Right atrium auricular region (tissue), 2 donors: ENCODE measurements around the gene ACTG1. TPM values are rescaled to one million over a fixed set of nuclear protein-coding genes. Genes with fewer than 3 reads are reported as not detected.

Experiments
- DNase-seq: peaks from one replicate; pipeline ENCODE4 v3.0.0-alpha.2; 2019; ENCODE audit warnings: low spot score
- H3K27ac ChIP-seq, 2 donors: fragments of 200-600 bp; sonication (generic); 1 replicate in 1 of 2; 2 replicates in 1 of 2; pipeline ENCODE4 v1.5.1; 2016 to 2019
- H3K27me3 ChIP-seq, 2 donors: fragments of 200-600 bp; sonication (generic); one replicate each; pipeline versions ENCODE4 v1.5.1 to v1.6.0; 2017 to 2019
- H3K36me3 ChIP-seq: fragments of 200-600 bp; sonication (generic); one replicate; pipeline ENCODE4 v1.5.1; 2016
- H3K4me1 ChIP-seq, 2 donors: fragments of 200-600 bp; sonication (generic); one replicate each; pipeline versions ENCODE4 v1.5.1 to v1.6.0; 2017 to 2019
- H3K4me3 ChIP-seq, 2 donors: fragments of 200-600 bp; sonication (generic); 1 replicate in 1 of 2; 2 replicates in 1 of 2; pipeline ENCODE4 v1.5.1; 2017 to 2019; ENCODE audit warnings: mild to moderate bottlenecking in 1 of 2, moderate library complexity in 1 of 2
- H3K9me3 ChIP-seq, 2 donors: fragments of 200-600 bp; sonication (generic); one replicate each; pipeline ENCODE4 v1.5.1; 2019
- total RNA-seq, 2 donors: library from RNA; depleted of rRNA; stranded (reverse); fragments of >200 nt; gene quantifications; one replicate each; pipeline ENCODE4 v1.1.0, GENCODE V29; 2016
- TF ChIP-seq, protein P1 (sequence below), 2 donors: fragments of 200-600 bp; sonication (generic); IDR thresholded peaks; one replicate each; pipeline ENCODE4 v1.5.1; 2019; ENCODE audit warnings: antibody characterized with exemption in 2 of 2

ACTG1 gene
- total RNA-seq, 2 donors from 2014 or later = 1,076 to 1,610 TPM

DNA sequence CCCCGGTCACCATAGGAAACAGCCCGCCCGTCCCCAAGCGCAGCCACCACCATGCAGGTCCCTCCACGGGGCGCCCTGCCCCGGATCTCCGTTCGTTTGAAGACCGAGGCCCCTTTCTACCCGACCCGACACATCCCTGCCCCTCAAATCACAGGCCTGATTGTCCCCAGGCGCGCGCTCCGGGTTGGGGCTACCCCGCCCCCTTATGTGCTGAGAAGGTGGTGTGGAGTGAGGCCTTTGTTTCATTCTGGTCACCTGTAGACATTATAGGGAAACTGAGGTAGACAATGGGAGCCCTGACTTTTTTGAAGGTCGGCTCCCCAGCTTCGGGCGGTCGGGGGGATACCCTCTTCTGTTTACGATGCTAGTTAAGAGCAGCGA lies 763 bp upstream of the ACTG1 start:
- Histone ChIP-seq H3K36me3 (peaks cover 39% of the 10 kb centered on the region), H3K27ac (peak overlapping the region; percentile 98 to 100), H3K4me3 (peak overlapping the region; percentile 67 to 94), H3K4me1 (peaks cover 0 to 64% of the 10 kb centered on the region in 2 donors), H3K27me3 (no peaks in the 10 kb centered on the region), H3K9me3 (no peaks in the 10 kb centered on the region)
- peak; percentile 75 for DNase-seq
- TF ChIP-seq, protein P1, sequence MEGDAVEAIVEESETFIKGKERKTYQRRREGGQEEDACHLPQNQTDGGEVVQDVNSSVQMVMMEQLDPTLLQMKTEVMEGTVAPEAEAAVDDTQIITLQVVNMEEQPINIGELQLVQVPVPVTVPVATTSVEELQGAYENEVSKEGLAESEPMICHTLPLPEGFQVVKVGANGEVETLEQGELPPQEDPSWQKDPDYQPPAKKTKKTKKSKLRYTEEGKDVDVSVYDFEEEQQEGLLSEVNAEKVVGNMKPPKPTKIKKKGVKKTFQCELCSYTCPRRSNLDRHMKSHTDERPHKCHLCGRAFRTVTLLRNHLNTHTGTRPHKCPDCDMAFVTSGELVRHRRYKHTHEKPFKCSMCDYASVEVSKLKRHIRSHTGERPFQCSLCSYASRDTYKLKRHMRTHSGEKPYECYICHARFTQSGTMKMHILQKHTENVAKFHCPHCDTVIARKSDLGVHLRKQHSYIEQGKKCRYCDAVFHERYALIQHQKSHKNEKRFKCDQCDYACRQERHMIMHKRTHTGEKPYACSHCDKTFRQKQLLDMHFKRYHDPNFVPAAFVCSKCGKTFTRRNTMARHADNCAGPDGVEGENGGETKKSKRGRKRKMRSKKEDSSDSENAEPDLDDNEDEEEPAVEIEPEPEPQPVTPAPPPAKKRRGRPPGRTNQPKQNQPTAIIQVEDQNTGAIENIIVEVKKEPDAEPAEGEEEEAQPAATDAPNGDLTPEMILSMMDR (IDR thresholded peaks at IDR 0.05) = no peak

DNA sequence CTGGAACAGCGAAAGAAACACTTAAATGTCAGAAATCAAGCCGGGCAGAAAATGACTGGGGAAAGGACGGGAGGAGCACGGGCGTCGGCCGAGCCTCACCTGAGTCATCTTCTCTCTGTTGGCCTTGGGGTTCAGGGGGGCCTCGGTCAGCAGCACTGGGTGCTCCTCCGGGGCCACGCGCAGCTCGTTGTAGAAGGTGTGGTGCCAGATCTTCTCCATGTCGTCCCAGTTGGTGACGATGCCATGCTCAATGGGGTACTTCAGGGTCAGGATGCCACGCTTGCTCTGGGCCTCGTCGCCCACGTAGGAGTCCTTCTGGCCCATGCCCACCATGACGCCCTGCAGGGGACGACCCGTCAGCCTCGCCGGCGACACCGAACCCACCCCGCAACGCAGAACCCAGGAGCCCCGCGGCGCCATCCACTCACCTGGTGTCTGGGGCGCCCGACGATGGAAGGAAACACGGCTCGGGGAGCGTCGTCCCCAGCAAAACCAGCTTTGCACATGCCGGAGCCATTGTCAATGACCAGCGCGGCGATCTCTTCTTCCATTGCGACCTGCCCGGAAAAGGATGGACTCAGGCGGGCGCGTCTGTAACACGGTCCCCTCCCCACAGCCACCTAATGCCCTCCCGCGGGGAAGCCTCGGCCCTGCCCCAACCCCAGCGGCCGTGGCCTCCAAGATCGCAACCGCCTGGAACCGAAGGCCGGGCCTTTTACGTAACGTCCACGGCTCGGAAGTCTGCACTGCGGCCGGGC lies 616 bp downstream of the ACTG1 start:
- Histone ChIP-seq H3K27ac (peak overlapping the region; percentile 95 to 98), H3K4me3 (peak overlapping the region; percentile 67 to 94), H3K9me3 (no peaks in the 10 kb centered on the region), H3K4me1 (peaks cover 0 to 50% of the 10 kb centered on the region in 2 donors), H3K36me3 (peaks cover 39% of the 10 kb centered on the region), H3K27me3 (no peaks in the 10 kb centered on the region)
- TF ChIP-seq, protein P1 (IDR thresholded peaks at IDR 0.05) = no peak
- DNase-seq = no peak

DNA sequence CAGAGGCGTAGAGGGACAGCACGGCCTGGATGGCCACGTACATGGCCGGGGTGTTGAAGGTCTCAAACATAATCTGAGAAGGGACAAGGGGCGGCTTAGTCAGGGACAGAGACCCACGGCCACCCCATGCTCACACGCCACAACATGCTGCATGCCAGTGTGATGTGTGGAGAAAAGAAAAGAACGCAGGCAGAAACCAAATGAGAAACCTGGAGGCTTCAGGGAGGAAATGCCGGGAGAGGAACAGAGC lies 1.1 kb downstream of the ACTG1 start:
- peaks cover 0 to 45% of the 10 kb centered on the region in 2 donors for H3K4me1 ChIP-seq
- no peaks in the 10 kb centered on the region for H3K27me3 ChIP-seq
- H3K36me3 ChIP-seq = peaks cover 39% of the 10 kb centered on the region
- H3K9me3 ChIP-seq = no peaks in the 10 kb centered on the region
- H3K4me3 ChIP-seq = peak overlapping the region; percentile 67 to 94
- TF ChIP-seq, protein P1 (IDR thresholded peaks at IDR 0.05) = no peak
- DNase-seq = no peak
- peak overlapping the region; percentile 95 to 98 for H3K27ac ChIP-seq

DNA sequence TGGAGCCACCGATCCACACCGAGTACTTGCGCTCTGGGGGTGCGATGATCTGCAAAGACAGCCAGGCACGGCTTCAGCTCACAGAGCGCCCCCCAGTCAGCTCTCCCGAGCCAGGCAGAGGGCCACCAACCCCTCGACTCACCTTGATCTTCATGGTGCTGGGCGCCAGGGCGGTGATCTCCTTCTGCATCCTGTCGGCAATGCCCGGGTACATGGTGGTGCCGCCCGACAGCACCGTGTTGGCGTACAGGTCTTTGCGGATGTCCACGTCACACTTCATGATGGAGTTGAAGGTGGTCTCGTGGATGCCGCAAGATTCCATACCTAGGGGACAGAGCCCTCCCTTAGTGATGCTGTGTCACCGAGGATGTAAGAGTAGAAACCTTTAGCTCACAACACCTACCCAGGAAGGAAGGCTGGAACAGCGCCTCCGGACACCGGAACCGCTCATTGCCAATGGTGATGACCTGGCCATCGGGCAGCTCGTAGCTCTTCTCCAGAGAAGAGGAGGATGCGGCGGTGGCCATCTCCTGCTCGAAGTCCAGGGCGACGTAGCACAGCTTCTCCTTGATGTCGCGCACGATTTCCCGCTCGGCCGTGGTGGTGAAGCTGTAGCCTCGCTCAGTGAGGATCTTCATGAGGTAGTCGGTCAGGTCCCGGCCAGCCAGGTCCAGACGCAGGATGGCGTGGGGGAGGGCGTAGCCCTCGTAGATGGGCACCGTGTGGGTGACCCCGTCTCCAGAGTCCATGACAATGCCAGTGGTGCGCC lies 1.6 kb downstream of the ACTG1 start:
- Histone ChIP-seq H3K36me3 (peaks cover 39% of the 10 kb centered on the region), H3K27me3 (no peaks in the 10 kb centered on the region), H3K4me1 (peaks cover 0 to 40% of the 10 kb centered on the region in 2 donors), H3K9me3 (no peaks in the 10 kb centered on the region), H3K4me3 (peak overlapping the region; percentile 67 to 94), H3K27ac (peak overlapping the region; percentile 95 to 98)
- TF ChIP-seq, protein P1 (IDR thresholded peaks at IDR 0.05) = no peak
- no peak for DNase-seq

DNA sequence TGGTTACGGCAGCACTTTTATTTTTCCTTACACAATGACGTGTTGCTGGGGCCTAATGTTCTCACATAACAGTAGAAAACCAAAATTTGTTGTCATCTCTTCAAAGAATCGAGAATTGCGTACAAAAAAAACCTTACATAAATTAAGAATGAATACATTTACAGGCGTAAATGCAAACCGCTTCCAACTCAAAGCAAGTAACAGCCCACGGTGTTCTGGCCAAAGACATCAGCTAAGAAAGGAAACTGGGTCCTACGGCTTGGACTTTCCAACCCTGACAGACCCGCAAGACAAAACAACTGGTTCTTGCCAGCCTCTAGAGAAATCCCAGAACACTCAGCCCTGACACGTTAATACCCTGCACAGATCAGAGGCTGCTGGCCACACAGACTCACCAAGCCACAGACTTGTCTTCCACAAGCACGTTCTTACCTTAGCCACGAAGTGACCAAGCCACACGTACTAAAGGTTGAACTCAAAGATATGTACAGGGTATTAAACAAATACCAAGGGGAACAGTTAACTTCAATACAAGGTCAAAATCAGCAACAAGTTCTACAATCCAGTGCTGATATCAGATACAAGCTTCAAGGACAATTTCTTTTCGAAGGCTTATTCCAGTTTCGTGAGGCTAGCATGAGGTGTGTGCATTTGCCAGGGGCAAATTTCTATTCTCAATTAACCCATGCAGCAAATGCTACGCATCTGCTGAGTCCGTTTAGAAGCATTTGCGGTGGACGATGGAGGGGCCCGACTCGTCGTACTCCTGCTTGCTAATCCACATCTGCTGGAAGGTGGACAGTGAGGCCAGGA lies 2.4 kb downstream of the ACTG1 start:
- no peak for DNase-seq
- H3K9me3 ChIP-seq = no peaks in the 10 kb centered on the region
- TF ChIP-seq, protein P1 (IDR thresholded peaks at IDR 0.05) = no peak
- no peaks in the 10 kb centered on the region for H3K27me3 ChIP-seq
- peak overlapping the region; percentile 67 to 94 for H3K4me3 ChIP-seq
- H3K36me3 ChIP-seq = peaks cover 39% of the 10 kb centered on the region
- peak overlapping the region; percentile 42 to 98 for H3K27ac ChIP-seq
- H3K4me1 ChIP-seq = peaks cover 0 to 32% of the 10 kb centered on the region in 2 donors
